Endometrial microvascular endothelial cells (primary cell): ENCODE measurements around the gene WDR5. TPM values are rescaled to one million over a fixed set of nuclear protein-coding genes. Genes with fewer than 3 reads are reported as not detected.

ENCODE experiments used
- in situ Hi-C: cut with HindIII; loops from 2 replicates; pipeline ENCODE4 v1.10.0; 2017; ENCODE audit warnings: low sequenced_read_pairs, low pct_unique_long_range_greater_than_20kb; ENCODE audit errors: inconsistent ontology term
- total RNA-seq: library from RNA; depleted of rRNA; stranded (reverse); fragments of >200 nt; gene quantifications from one replicate; pipeline ENCODE4 v1.2.3, GENCODE V29; 2015; ENCODE audit errors: inconsistent ontology term

WDR5 gene
- total RNA-seq, 1 donor from 2014 or later = 34.6 TPM

DNA sequence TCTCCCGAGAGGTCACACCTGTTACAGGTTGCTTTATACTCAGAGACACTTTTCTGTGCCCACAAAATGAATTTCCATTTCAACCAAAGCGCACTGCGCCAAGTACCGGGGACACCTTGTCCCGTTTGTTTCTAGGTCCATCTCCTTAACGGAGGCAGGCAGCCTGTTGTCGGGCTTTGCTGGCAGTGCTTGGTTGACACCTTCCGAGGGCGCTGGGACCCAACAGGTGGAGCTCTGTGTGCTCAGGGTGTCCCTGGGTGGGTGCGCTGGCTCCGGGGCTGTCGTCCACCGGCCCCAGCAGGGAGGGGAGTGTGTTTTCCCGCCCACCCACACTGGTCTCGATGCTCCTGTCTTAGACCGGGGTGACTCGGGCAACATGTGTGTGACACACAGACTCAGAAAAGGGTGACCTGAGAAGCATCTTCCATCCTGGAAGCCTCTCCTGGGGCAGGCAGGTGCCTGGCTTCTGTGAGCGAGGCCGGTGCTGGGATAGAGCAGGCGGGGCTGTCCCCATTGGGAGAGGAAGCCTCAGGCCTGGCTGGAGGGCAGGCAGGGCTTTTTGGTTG, 20.0 kb downstream of the WDR5 start:
- in situ Hi-C loops = no loop called here

DNA sequence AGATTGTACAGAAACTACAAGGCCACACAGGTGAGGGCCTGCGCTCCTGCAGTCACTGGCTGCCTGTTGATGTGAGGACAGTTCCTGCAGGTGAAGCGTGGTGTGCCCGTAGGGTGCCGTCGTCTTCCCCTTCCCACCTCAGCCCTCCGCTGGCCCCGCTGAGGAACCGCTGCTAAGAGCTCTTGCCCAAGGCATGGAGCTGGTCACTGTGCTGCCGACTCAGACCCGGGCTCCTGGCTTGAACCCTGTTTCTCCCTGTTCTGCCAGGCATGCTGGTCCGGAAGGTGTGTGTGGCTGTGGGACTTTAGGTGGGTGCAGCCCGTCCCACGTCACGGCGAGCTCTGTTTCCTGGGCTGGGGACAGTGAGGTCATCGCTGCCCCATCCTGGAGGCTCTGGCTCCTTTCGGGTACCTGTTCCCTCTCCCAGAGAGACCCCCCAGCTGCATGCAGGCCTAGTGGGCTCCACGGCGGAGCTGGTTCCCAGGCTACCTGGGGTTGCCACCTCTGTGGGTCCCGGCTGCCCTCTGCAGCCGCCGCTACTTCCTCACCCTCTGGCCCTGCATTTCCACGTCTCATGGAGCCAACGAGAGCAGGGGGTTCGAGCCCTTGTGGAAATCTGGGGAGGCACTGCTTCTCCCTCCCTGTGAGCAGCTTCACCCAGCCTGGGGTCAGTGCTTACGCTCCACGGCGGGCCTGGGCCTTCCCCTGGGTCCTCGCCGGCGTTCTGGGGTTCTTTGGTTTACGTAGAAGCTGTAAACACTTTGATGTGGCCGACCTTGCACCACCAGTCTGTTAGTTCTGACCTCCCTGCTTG, 20.9 kb downstream of the WDR5 start:
- in situ Hi-C loops = no loop called here

DNA sequence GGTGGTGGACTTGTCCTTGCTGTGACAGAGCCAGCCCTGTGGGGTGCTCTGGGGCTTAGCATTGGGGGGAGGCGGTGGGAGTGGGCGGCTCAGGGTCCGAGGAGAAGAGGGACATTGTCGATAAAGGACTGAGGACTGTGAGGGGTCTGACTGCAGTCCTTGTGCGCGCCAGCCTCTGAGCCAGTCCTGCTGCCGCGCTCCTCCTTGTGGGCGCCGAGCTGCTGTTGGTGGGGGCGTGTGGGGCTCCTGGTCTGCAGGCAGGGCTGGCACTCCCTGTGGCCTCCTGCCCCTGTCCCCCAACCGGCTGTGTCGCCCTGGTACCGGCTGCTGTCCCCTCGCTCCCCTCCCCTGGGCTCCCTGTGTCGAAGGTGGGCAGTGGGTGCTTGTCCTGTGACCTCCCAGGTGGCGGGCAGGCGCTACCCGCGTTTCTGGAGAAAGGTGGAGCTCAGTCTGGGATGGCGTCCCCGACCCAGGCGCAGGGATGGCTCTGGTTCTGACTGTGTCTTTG, 21.6 kb downstream of the WDR5 start:
- in situ Hi-C loops = no loop called here

DNA sequence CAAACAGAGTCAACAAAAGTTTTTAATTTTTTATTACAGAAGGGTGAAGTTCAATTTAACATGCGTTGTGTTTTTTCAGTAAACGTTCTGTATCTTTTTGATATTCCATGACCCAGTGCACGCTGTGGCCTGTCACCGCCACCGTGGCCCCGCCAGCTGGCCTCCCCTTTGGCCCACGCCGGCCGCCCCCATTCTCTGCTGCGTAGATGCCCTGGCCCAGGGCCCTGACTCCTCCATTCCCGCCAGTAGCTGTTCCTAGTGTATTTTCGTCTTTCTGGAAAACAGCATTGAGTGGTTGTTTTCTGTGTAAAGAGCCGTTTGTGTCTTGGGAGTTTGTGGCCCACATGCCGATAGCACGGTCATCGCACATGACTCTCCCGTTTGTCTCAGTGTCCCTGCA, 22.4 kb downstream of the WDR5 start:
- in situ Hi-C loops = no loop called here

DNA sequence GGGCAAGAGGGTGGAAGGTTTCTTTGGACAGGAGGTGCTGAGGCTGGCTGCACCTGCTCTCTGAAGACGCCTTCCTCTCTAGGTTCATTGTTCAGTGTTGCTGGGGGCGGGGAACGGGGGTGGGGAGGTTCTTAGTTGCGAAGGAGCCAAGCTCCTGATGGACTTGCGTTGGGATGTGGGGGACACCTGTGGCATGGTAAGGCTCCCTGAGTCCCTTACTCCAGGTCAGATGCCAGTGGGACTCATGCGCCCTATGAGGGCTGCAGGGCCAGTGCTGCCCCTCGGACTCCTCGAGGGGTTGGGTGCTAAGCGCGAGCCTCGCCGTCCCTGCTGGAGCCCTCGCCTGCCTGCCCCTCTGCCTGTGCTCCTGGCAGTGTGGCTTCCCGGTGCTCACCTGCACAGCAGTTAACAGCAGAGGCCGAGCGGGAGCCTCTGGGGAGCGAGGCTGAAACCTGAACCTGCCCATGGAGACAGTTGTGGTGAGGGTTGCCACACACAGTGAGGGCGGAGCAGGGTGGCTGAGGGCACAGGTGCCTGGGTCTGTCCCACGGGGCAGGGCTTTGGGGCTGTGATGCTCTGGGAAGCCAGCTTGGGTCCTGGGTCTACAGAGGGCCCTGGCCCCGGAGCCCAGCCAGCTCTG, 23.0 kb downstream of the WDR5 start:
- in situ Hi-C loops = no loop called here

DNA sequence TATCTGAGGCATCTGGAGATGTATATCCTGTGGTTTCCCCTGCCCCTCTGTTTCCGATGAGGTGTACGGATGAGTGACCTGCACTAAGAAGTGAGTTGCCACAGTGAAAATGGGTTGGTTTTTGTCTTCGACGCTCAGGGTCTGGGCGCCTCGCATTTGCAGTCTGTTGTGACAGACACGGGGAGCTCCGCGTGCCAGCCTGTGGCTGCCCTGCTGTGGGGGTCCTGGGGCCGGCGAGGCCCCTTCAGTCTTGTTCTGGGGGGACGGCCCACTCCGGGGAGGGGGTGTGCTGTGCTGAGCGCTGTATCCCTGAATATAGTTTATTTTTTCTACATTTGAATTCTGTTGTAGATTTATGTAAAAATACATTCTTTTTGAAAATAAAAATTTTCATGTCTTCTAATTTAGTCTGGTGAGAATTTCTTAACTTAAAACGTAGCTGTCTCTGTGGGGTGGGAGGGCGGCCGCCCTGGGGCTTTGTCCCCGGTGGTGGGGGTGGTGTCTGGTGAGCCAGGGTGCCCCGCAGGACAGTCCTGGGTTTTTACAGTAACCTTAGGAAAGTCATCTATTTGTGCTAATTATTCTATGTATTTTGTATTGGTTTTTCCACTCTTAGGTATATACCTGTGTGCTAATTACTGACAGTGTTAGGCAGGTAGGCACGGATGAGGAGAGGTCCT, 23.8 kb downstream of the WDR5 start:
- in situ Hi-C loops = no loop called here

DNA sequence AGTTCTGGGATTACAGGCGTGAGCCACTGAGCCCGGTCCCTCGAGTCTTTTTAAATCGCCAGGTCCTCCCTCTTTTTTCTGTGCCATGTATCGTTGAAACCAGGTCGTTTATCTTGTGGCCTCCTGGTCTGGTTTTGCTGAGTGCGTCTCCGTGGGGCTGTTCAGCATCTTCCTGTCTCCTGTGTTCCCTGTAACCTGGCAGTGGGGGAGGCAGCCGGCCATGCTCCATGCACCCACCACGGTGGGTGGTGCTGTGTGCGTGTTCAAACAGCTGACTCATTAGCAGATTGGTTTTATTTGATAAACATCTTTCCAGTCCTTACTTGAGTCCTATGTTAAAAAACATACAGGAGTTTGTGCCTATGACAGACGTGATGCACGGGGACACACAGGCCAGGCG, 25.8 kb downstream of the WDR5 start:
- in situ Hi-C loops = no loop called here

DNA sequence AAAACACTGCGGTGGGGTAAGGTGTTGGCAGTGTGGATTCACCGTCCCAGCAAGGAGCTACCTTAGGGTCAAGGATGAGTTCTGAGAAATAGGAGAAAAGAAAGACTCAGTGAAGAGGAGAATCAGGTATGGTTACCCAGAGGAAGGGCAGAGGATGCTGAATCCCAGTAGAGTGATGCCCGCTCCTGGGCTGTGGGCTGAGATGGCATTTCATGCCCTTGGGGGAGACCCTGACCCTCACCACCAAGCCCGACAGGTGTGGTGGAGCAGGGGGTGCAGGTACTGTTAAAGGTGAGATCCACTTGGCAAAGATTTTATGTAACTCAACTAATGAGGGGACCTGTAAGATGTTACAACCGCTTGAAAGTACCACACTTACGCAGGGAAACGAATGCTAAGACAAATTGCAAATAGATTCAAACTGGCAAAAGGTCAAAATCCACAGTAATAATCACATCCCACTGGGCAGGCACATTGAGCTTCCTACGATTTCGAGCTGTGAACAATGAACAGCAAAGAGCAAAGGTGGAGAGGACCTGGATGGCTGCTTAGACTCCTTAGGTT, 26.4 kb downstream of the WDR5 start:
- in situ Hi-C loops = no loop called here

DNA sequence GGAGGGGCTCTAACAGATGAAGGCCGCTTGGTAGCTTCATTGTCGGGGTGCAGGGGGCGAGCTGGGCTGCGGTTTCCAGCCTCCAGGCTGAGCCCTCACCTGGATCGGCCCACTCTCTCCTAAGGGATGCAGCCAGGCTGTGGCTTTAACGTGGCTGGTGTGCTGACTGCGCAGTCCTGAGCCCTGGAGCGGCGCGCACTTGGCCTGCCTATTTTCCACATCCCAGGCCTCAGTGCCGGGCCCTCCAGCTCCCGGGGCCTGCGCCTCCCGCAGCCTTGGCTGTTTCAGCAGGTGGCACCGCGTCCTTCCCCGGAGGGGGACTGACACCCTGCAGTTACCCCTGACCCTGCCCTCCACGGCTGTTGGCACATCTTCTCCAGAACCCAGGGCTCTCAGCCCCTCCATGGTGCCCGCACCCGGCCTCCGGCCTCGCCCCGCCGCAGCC, 27.1 kb downstream of the WDR5 start:
- in situ Hi-C loops = no loop called here

DNA sequence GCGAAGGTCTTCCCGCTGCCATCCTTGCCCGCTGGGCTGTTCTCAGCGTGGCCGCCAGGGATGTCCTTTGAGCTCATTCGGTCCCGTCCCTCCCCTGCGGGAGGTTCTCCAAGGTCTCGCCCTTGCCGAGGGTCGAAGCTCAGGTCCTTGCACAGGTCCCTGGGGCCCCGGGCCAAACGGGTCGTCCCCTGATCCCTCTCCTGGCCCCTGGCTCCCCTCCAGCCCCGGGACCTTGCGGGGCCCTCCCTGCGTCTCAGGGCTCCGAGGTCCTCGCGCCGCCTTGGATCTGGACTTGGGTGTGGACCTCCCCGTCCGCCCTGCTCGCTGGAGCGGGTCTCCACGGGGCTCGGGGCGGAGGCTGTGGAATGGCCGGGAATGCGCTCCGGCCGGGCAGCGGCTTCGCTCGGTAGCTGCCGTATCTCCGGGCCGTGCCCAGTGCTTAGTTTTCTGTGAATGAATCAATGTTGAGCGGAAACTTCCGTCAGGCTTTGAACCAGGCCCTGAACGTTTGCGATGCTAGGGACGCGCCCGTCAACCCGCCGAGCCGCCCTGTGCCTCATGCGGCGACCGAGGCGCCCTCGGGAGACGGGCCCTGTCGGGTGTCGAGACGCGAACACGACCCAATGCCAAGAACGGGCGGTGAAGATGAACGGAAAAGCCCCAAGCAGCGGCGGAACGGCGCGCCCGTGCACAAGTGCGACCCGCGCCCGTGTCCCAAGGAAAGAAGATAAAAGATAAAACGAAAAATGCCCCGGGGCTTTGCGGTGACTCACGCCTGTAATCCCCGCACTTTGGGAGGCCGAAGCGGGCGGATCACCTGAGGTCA, 27.7 kb downstream of the WDR5 start:
- in situ Hi-C loops = no loop called here

DNA sequence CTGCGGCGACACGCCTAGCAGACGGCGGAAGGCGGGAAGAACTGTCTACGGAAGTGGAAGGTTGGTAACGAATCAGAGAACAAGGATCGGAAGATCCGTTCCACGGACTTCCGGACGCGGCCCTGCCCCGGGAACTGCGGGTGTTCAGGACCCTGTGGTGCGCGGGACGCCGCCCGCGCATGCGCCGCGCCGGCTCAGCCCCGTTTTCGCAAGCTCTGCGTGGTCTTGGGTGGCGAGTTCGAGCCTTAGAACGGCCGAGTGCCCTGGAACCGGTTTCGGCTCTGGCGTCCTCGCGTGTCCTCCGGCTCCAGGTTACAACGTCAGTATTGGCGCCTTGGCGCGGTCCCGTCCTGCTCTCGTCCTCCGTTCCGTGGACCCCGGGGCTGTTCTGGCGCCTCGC, 29.0 kb downstream of the WDR5 start:
- in situ Hi-C loops = no loop called here

DNA sequence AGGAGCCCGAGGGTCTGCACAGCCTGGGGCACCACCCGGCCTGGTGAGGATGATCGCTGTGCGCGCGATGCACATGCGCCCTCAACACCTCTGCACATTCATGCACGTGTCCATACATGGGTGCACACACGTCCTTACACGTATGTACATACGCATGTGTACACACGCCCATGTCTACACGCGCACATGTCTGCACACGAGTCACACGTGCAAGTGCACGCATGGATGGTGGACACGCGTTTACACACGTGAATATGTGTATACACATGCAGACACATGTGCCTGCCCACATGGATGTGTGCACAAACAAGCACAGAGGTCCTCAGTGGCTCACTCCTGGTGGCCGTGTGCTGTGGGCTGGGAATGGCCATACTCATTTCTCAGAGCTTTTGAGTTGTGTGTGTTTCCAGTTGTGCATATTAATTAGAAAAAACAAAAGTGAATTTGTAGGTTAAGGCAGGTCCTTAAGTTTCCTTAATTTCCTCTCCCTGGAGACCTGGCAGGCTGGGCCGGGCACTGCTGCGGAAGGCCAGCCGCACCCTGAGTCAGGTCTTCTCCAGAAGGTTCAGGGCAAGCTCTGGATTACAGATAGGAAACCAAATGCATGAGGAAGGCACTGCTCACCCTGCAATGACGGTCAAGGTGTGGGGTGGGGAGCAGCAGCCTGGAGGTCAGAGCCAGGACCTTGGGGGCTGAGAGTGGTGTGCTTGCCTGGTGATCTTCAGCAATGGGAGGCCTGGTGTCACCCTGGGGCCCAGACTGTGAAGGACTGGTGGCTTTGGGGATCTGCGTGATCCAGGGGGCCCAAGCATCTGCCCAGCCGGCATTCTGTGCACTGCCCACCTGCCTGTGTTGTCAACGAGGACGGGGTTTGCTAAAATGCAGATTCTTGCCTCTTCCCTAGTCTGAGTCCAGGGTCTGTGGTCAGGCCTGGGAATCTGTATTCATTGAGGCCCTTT, 29.8 kb downstream of the WDR5 start:
- in situ Hi-C loops = no loop called here

DNA sequence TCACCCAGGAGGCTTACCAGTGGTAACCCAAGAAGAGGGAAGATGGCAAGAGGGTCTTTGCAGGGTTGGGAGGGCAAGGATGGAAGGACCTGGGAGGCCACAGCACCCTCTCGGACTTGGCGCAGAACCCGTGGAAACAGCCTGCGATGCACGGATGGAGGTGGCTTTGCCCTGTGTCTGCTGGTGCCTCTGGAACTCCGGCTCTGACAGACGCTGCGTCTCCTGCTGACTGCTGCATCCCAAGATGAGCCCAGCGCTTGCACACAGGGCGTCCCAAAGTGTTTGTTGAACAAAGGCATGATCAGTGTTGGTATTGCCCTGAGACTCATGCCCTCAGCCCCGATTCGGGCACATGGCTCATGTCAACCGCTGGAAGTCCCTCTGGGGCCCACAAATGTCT, 30.5 kb downstream of the WDR5 start:
- in situ Hi-C loops = no loop called here

DNA sequence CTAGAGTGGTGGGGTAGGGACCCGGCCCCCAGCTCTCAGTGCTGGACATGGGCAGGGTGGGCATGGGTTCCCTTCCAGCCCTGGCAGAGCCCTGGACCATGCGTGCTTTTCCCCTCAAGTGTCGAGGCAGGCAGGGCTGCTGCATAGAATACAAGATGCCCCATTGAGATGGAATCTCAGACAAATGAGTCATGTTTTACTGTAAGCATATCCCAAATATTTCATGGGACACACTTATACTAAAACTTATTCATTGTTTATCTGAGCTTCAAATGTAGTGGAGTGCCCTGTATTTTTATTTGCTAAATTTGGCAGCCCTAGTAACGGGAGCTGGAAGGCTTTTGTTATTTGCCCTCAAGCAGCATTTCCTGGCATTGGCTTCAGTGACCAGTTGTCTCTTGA, 31.6 kb downstream of the WDR5 start:
- in situ Hi-C loops = no loop called here

DNA sequence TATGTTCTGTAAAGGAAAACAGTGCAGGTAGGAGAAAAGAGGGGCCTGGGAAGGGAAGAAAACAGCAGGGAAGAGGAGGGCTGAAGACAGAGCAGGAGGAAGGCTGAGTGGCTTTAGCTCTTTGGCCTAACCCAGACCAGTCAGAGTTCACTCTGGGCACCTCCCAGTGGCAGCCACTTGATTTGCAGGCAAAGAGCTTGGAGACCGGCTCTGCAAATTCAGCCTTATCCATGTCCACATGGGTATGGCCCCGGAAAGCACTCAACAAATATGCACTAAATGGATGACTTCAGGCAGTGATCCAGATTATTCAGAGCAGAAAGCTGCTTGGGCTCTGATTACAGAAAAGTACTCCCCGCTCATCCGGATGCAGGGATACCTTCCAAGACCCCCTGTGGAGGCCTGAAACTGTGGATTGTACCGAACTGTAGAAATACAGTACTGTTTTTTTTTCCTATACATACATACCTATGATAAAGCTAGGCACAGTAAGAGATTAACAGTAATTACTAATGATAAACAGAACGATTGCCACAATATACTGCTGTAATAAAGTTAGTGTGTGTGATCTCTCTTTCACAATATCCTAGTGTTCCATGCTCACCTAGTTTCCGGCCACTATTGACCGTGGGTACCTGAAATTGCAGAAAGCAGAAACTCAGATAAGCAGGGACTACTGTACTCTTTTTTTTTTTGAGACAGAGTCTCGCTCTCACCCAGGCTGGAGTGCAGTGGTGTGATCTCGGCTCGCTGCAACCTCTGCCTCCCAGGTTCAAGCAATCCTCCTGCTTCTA, 33.1 kb downstream of the WDR5 start:
- in situ Hi-C loops = no loop called here

DNA sequence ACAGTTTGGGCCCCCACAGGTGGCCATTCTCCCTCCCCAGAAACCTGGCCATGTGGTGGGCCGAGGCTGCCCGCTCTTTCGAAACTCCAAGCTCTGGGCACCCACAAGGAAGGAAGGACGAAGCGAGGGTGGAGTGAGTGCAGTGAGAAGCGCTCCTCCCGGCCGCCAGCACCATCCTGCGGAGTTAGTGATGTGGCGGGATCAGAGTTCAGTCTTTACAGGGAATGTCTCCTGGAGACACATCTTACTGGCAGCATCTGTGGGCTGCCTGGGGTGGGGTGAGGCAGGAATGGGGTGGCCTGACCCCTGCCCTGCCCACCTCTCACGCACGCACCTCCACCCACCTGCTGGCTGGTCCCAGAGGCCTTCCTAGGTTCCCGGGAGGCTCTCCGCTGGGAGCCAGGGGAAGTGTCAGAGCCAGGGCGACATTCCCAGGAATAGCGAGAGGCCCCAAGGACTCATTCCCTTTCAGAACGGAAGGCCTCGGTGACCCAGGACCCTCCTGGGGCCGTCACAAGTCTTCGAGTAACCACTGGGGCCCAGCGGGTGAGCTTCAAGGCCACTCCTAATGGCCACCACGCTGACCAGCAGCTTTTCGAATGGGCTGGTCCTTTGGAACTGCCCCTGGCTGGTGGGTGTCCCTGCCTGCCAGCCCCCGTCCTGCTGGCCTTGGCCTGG, 34.0 kb downstream of the WDR5 start:
- in situ Hi-C loops = no loop called here
